Activated CD4-positive, alpha-beta T cell treated with anti-CD3 and anti-CD28 coated beads, Interleukin-2, amount 10 ng/mL, durations not matched to agents 7 days and 5 days (primary cell): ENCODE measurements around the gene ZNF138. TPM values are rescaled to one million over a fixed set of nuclear protein-coding genes. Genes with fewer than 3 reads are reported as not detected.

Source experiments
- CTCF ChIA-PET: fragments of 350-600 bp; sonication (Branson Sonifier 250); formaldehyde crosslinking; loops from one replicate; lab custom pipeline; 2021; ENCODE audit warnings: antibody characterized with exemption; lab: Charles Lee
- POLR2A ChIA-PET: fragments of 350-600 bp; sonication (Branson Sonifier 250); formaldehyde crosslinking; loops from one replicate; lab custom pipeline; 2021; ENCODE audit warnings: antibody characterized with exemption; lab: Charles Lee
- DNase-seq: peaks from one replicate; pipeline ENCODE4 v3.0.0-alpha.2; 2020
- H3K27ac Mint-ChIP-seq: one replicate; pipeline ENCODE4 v1.8.0; 2021; ENCODE audit warnings: mild to moderate bottlenecking, moderate library complexity, mixed read lengths
- H3K27me3 Mint-ChIP-seq: one replicate; pipeline ENCODE4 v1.8.0; 2021; ENCODE audit warnings: mixed read lengths
- H3K36me3 Mint-ChIP-seq: one replicate; pipeline ENCODE4 v1.8.0; 2021; ENCODE audit warnings: low read depth, mixed read lengths
- H3K4me1 Mint-ChIP-seq: one replicate; pipeline ENCODE4 v1.8.0; 2021; ENCODE audit warnings: mixed read lengths
- H3K4me3 Mint-ChIP-seq: one replicate; pipeline ENCODE4 v1.8.0; 2021; ENCODE audit warnings: mild to moderate bottlenecking, moderate library complexity, mixed read lengths
- H3K9me3 Mint-ChIP-seq: one replicate; pipeline ENCODE4 v1.8.0; 2021; ENCODE audit warnings: mixed read lengths
- total RNA-seq, 2 experiments: library from RNA; stranded (reverse); gene quantifications; one replicate each; pipeline ENCODE4 v1.2.3, GENCODE V29; 2021

Gene ZNF138
- total RNA-seq, 2 experiments from 2014 or later: 11.2 to 14.1 TPM

DNA sequence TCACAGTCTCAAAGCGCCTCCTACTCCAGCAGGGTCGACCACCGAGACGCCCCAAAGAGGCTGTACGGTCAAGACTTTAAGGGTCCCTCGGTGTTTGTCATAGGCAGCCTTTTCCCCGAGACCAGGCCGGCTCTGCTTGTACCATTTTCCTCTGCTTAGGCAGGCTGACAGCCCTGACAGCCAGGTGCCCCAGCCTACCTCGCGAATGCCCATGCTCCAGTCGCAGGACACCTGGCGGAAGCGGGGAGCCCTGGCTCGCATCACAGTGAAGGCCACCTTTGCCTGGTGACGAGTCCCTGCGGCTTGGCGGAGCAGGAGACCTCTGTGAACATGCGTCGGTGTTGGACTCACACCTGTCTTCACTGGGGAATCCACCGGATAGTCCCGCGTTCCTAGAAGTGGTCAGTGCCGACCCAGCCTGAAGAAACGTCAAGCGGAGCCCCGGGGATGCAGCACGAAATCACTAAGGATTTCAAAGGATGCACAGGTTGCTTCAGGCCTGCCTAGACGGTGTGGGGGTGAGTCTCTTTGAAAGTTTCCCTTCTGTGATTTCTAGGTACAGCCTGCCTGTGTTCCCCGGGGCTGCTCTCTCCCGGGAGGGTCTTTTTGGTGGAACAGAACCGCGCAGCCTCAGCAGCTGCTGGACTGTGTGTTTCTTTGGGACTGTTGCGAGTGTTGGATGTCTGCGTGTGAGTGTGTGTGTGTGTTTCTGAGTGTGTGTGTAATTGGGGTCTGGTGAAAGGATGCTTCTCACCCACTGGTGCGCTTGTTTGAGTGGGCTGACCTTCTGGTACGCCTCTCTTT lies 78.3 kb downstream of the ZNF138 start:
- DNase-seq: no peak
- H3K4me1 Mint-ChIP-seq: peaks cover 5% of the 10 kb centered on the region
- no peaks in the 10 kb centered on the region for H3K36me3 Mint-ChIP-seq
- peaks cover 21% of the 10 kb centered on the region for H3K9me3 Mint-ChIP-seq
- H3K27me3 Mint-ChIP-seq: no peaks in the 10 kb centered on the region
- H3K4me3 Mint-ChIP-seq: no peak overlapping the region
- POLR2A ChIA-PET: no interaction called here
- H3K27ac Mint-ChIP-seq: no peak overlapping the region
- CTCF ChIA-PET: interaction anchor here (0.6 kb wide), 1 partner anchor 493 kb away, joined by 3 read pairs; no protein-coding TSS in a partner anchor

DNA sequence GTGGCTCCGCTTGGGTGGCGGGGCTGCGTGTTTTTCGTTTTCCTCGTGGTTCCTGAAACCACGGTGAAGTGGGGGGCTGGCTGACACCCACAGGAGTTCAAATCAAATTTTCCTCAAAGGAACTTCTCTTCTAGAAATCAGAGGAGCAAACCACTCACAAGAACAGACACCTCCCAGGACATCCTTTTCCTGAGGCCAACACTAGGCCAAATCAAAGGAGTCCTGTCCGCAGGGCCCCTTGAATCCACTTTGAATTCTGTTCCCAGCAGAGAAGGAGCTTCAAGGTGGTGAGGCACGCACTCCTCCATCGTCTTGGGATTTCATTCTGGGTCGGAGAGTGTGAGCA lies 78.9 kb downstream of the ZNF138 start:
- POLR2A ChIA-PET: no interaction called here
- Mint-ChIP-seq H3K9me3 (peaks cover 21% of the 10 kb centered on the region), H3K27me3 (no peaks in the 10 kb centered on the region), H3K4me3 (no peak overlapping the region), H3K27ac (no peak overlapping the region), H3K36me3 (no peaks in the 10 kb centered on the region), H3K4me1 (peaks cover 9% of the 10 kb centered on the region)
- no peak for DNase-seq
- CTCF ChIA-PET: no interaction called here

DNA sequence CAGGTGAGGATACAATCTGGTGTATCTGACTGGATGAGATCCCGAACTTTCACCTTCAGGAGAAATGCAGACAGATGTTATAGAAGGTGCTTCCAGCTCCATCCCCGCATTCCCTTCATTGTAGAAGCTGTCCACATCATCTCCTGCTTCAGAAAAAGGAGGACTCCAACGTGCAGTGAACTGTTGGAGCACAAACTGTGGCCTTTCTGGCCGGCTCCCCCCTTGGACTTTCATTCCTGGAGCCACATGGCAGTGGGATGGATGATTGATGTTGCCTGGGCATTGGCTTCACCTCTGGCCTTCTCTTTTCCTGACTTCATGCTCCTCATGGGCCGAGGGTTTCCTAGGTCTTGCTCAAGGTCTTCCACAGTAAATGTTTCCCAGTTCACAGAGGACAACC lies 79.3 kb downstream of the ZNF138 start:
- H3K27ac Mint-ChIP-seq: no peak overlapping the region
- DNase-seq: no peak
- H3K4me3 Mint-ChIP-seq: no peak overlapping the region
- no peaks in the 10 kb centered on the region for H3K36me3 Mint-ChIP-seq
- peaks cover 9% of the 10 kb centered on the region for H3K4me1 Mint-ChIP-seq
- ChIA-PET CTCF (no interaction called here), POLR2A (no interaction called here)
- peaks cover 19% of the 10 kb centered on the region for H3K9me3 Mint-ChIP-seq
- no peaks in the 10 kb centered on the region for H3K27me3 Mint-ChIP-seq

DNA sequence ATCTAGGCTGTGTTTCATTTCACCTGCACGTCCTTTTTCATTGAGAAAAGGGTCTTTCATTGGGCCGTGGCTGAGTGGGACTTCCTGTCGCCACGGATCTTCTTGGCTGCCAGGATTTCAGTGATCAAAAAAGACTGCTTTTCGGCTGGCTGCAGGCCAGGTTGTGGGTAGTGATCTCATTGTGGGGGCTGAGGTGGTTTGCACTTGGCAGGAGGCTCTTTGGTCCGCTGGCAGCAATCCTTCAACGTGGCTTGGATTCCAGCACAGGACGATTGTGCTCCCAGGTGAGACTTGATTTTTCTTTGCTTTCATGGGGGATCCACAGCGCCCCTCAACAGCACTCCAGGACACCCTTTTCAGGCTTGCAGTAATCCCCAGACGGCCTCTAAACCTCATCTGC lies 79.9 kb downstream of the ZNF138 start:
- H3K27ac Mint-ChIP-seq: no peak overlapping the region
- H3K4me1 Mint-ChIP-seq: peaks cover 9% of the 10 kb centered on the region
- POLR2A ChIA-PET: no interaction called here
- H3K36me3 Mint-ChIP-seq: no peaks in the 10 kb centered on the region
- peaks cover 24% of the 10 kb centered on the region for H3K9me3 Mint-ChIP-seq
- H3K27me3 Mint-ChIP-seq: no peaks in the 10 kb centered on the region
- CTCF ChIA-PET: no interaction called here
- H3K4me3 Mint-ChIP-seq: no peak overlapping the region
- no peak for DNase-seq

DNA sequence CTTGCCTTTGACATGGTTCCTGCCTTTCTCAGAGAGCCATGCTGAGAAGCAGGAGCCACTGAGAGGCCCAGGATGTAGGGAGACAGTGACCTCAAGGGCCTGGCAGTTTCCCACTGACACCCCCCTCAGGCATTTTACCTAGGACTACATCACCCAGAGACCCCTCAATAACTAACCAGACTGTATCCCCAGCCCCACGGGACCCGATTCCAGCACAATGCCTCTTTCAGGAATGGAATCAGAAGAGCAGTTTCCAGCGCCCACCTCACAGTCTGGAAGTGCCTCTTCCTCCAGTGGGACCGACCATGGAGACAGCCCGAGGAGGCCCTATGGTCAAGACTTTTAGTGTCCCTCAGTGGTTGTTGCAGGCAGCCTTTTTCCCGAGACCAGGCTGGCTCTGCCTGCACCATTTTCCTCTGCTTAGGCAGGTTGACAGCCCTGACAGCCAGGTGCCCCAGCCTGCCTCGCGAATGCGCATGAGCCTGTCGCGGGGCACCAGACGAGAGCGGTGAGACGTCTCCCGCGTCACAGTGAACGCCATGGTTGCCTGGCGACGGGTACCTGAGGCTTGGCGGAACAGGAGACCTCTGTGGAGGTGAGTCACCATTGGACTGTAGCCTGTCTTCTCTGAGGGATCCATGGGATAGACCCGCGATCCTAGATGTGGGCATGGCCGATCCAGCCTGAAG lies 80.5 kb downstream of the ZNF138 start:
- no peak for DNase-seq
- Mint-ChIP-seq H3K36me3 (no peaks in the 10 kb centered on the region), H3K27ac (no peak overlapping the region), H3K4me3 (no peak overlapping the region), H3K27me3 (no peaks in the 10 kb centered on the region), H3K9me3 (peaks cover 27% of the 10 kb centered on the region), H3K4me1 (peaks cover 9% of the 10 kb centered on the region)
- ChIA-PET POLR2A (no interaction called here), CTCF (no interaction called here)

DNA sequence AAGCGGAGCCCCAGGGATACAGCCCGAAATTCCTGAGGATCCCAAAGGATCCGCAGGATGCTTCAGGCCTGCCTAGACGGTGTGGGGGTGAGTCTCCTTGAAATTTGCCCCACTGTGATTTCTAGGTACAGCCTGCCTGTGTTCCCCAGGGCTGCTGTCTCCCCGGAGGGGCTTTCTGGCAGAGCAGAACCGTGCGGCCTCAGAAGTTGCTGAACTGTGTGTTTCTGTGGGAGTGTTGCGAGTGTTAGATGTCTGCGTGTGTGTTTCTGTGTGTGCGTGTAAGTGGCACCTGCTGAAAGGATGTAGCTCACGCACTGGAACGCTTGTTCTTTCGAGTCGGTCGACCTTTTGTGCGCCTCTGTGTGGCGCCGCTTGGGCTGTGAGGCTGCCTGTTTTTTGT lies 81.0 kb downstream of the ZNF138 start:
- ChIA-PET CTCF (no interaction called here), POLR2A (no interaction called here)
- no peaks in the 10 kb centered on the region for H3K27me3 Mint-ChIP-seq
- DNase-seq: no peak
- H3K27ac Mint-ChIP-seq: no peak overlapping the region
- peaks cover 9% of the 10 kb centered on the region for H3K4me1 Mint-ChIP-seq
- no peak overlapping the region for H3K4me3 Mint-ChIP-seq
- H3K36me3 Mint-ChIP-seq: no peaks in the 10 kb centered on the region
- peaks cover 31% of the 10 kb centered on the region for H3K9me3 Mint-ChIP-seq

DNA sequence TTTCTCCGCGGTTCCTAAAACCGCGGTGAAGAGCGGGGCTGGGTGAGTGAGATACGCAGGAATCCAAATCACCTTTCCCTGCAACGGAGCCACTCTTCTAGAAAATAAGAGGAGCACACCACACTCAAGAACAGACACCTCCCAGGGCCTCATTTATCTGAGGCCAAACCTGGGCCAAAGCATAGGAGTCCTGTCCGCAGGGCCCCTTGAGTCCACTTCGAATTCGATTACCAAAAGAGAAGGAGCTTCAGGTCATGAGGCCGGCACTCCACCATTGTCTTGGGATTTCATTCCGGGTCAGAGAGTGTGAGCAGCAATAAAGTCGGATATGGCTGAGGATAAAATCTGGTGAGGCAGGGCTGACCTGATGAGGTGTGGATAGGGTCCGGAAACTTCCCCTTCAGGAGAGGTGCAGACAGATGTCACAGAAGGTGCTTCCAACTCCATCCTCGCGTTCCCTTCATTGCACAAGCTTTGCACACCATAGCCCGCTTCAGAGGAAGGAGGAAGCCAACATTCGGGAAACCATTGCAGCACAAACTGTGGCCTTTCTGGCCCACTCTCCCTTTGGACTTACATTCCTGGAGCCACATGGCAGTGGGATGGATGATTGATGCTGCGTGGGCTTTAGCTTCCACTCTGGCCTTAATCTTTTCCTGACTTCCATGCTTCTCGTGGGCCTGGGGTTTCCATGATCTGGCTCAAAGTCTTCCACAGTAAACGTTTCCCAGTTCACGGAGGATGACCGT lies 81.6 kb downstream of the ZNF138 start:
- ChIA-PET CTCF (no interaction called here), POLR2A (no interaction called here)
- Mint-ChIP-seq H3K27me3 (no peaks in the 10 kb centered on the region), H3K4me1 (peaks cover 9% of the 10 kb centered on the region), H3K36me3 (no peaks in the 10 kb centered on the region), H3K27ac (no peak overlapping the region), H3K9me3 (peaks cover 28% of the 10 kb centered on the region), H3K4me3 (no peak overlapping the region)
- DNase-seq: no peak

DNA sequence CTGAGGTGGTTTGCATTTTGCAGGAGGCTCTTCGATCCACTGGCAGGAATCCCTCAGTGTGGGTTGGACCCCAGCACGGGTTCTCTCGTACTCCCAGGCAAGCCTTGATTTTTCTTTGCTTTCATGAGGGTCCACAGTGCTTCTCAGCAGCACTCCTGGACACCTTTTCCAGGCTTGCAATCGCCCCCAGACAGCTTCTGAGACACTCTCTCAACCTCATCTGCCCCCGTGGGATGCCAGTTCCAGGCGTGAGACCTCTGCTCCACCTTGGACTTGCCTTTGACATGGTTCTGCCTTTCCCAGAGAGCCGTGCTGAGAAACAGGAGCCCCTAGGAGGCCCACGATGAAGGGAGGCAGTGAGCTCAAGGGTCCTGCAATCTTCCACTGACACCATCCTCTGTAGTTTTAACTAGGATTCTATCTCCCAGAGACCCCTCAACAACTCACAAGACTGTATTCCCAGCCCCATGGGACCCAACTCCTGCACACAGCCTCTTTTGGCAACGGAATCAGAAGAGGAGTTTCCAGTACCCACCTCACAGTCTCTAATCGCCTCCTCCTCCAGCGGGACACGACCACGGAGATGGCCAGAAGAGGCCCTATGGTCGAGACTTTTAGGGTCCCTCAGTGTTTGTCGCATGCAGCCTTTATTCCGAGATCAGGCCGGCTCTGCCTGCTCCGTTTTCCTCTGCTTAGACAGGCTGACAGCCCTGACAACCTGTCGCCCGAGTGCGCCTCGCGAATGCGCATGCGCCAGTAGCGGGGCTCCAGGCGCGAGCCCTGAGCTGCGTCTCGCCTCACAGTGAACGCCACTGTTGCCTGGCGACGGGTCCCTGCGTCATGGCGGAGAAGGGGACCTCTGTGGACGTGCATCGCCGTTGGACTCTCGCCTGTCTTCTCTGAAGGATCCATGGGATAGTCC lies 82.8 kb downstream of the ZNF138 start:
- H3K9me3 Mint-ChIP-seq: peaks cover 28% of the 10 kb centered on the region
- H3K27me3 Mint-ChIP-seq: no peaks in the 10 kb centered on the region
- peaks cover 4% of the 10 kb centered on the region for H3K36me3 Mint-ChIP-seq
- POLR2A ChIA-PET: no interaction called here
- CTCF ChIA-PET: no interaction called here
- peak; percentile 57 for DNase-seq
- no peak overlapping the region for H3K27ac Mint-ChIP-seq
- H3K4me3 Mint-ChIP-seq: peak overlapping the region; percentile 19
- peaks cover 9% of the 10 kb centered on the region for H3K4me1 Mint-ChIP-seq

DNA sequence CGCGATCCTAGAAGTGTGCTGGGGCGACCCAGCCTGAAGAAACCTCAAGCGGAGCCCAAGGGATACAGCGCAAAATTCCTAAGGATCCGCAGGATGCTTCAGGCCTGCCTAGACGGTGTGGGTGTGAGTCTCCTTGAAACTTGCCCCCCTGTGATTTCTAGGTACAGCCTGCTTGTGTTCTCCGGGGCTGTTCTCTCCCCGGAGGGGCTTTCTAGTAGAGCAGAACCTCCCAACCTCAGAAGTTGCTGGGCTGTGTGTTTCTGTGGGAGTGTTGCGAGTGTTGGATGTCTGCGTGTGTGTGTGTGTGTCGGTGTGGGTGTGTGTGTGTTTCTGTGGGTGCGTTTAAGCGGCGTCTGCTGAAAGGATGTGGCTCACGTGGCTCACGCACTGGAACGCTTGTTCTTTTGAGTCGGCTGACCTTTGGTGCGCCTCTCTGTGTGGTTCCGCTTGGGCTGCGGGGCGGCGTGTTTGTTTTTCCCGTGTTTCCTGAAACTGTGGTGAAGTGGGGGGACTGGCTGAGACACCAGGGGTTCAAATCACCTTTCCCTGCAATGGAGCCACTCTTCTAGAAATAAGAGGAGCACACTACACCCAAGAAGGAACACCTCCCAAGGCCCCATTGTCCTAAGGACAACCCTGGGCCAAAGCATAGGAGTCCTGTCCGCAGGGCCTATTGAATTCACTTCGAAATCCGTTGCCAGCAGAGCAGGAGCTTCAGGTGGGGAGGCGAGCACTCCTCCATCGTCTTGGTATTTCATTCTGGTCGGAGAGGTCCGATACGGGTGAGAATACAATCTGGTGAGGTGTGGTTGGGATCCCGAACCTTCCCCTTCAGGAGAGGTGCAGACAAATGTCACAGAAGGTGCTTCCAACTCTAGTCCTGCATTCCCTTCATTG lies 83.7 kb downstream of the ZNF138 start:
- Mint-ChIP-seq H3K4me3 (peak overlapping the region; percentile 30), H3K27ac (no peak overlapping the region), H3K36me3 (peaks cover 6% of the 10 kb centered on the region), H3K27me3 (peaks cover 6% of the 10 kb centered on the region), H3K9me3 (peaks cover 28% of the 10 kb centered on the region), H3K4me1 (peaks cover 14% of the 10 kb centered on the region)
- ChIA-PET POLR2A (no interaction called here), CTCF (no interaction called here)
- no peak for DNase-seq

DNA sequence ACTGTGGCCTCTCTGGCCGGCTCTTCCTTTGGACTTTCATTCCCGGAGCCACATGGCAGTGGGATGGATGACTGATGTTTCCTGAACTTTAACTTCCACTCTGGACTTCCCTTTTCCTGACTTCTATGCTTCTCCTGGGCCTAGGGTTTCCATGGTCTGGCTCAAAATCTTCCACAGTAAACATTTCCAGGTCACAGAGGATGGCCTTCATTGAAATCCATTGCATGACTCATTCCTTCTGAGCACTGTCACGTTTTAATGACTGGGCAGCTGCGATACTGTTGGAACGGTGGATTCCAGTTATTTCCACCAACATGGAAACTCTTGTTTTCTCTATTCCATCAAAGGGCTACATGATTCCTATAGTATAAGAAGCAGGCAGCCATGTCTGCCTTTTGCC lies 84.5 kb downstream of the ZNF138 start:
- no peak overlapping the region for H3K4me3 Mint-ChIP-seq
- CTCF ChIA-PET: no interaction called here
- peaks cover 6% of the 10 kb centered on the region for H3K36me3 Mint-ChIP-seq
- no peak for DNase-seq
- peaks cover 10% of the 10 kb centered on the region for H3K27me3 Mint-ChIP-seq
- H3K27ac Mint-ChIP-seq: no peak overlapping the region
- H3K9me3 Mint-ChIP-seq: peaks cover 28% of the 10 kb centered on the region
- peaks cover 14% of the 10 kb centered on the region for H3K4me1 Mint-ChIP-seq
- POLR2A ChIA-PET: no interaction called here

DNA sequence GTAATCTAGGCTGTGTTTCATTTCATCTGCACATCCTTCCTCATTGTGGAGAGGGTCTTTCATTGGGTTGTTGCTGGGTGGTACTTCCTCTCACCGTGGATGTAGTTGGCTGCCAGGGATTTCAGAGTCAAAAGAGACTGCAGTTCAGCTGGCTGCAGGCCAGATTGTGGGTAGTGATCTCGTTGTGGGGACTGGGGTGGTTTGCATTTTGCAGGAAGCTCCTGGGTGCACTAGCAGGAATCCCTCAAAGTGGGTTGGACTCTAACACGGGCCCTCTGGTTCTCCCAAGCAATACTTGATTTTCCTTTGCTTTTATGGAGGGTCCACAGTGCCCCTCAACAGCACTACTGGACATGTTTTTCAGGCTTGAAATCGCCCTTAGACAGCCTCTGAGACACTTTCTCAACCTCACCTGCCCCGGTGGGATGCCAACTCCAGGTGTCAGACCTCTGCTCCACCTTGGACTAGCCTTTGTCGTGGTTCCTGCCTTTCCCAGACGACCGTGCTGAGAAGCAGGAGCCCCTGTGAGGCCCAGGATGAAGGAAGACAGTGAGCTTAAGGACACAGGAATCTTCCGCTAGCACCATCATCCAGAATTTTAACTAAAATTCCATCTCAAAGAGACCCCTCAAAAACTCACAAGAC lies 85.0 kb downstream of the ZNF138 start:
- Mint-ChIP-seq H3K36me3 (peaks cover 6% of the 10 kb centered on the region), H3K4me1 (peaks cover 14% of the 10 kb centered on the region), H3K4me3 (no peak overlapping the region), H3K27ac (no peak overlapping the region), H3K9me3 (peaks cover 28% of the 10 kb centered on the region), H3K27me3 (peaks cover 12% of the 10 kb centered on the region)
- ChIA-PET POLR2A (no interaction called here), CTCF (no interaction called here)
- DNase-seq: no peak
